RWPE1 (cell line): Measurements from ENCODE around the gene SAMD4A.

Experiments used
- CTCF ChIA-PET: fragments of 350-600 bp; sonication (Branson Sonifier 250); formaldehyde crosslinking; extraction: SDS; loops from one replicate; lab custom pipeline; 2021; lab: Yijun Ruan, JAX
- POLR2A ChIA-PET: fragments of 400-600 bp; formaldehyde crosslinking; extraction: SDS; loops from one replicate; lab custom pipeline; 2020; ENCODE audit warnings: antibody characterized with exemption; ENCODE audit not compliant: low non-redundant PET; lab: Yijun Ruan, JAX
- DNase-seq: peaks from one replicate; pipeline ENCODE4 v3.0.0; 2012; ENCODE audit warnings: low spot score
- H3K27ac ChIP-seq: fragments of 450-650 bp; 2 replicates; pipeline ENCODE4 v1.5.1; 2017
- TF ChIP-seq, protein P1 (sequence below): fragments of 450-650 bp; conservative IDR thresholded peaks from 2 replicates; pipeline ENCODE4 v1.5.1; 2017; ENCODE audit warnings: low read depth, mild to moderate bottlenecking

The SAMD4A gene, protein sequence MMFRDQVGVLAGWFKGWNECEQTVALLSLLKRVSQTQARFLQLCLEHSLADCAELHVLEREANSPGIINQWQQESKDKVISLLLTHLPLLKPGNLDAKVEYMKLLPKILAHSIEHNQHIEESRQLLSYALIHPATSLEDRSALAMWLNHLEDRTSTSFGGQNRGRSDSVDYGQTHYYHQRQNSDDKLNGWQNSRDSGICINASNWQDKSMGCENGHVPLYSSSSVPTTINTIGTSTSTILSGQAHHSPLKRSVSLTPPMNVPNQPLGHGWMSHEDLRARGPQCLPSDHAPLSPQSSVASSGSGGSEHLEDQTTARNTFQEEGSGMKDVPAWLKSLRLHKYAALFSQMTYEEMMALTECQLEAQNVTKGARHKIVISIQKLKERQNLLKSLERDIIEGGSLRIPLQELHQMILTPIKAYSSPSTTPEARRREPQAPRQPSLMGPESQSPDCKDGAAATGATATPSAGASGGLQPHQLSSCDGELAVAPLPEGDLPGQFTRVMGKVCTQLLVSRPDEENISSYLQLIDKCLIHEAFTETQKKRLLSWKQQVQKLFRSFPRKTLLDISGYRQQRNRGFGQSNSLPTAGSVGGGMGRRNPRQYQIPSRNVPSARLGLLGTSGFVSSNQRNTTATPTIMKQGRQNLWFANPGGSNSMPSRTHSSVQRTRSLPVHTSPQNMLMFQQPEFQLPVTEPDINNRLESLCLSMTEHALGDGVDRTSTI

DNA sequence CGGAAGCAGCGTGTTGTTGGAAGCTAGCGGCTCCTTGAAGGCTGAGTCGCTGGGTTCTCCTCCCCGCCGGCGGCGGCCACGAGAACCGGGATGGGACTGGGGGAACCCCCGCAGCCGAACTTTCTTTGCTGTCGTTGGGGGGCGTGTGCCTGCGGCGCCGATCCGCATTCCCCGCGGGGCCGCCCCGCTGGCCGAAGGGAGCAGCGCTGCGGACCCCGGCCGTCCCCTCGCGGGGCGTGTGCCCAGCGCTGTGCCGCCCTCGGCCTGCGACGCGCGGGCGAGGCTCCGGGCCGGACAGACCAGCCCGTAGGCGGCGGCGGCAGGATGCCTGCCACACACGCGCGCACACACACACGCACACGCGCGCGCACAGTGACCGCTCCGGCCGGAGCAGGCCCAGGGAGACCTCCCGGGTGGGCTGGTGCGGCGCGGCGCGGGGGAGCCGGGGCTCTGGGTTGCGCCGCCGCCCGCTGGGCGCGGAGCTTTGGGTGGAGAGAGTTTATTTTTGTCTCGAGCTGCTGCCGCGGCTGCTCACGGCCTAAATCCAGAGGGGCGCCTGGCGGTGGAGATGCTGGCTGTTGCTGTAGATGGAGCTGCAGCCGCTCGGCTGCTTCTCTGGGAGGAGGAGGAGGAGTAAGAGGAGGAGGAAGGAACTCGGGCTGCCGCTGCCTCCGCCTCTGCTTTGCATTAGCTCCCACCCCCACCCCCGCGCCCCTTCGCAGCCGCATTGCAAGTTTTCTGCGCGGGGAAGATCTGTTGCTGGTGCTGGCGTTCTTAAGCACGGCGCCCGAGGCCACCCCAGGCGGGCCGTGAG is at the start of gene SAMD4A:
Gene SAMD4A (plus strand): TSS at position 719 of the 814 bp plus-strand sequence. CDS start 789 bp downstream, outside the sequence.
- DNase-seq: peak; percentile 63
- H3K27ac ChIP-seq: peak within 1 kb of the TSS; percentile 94
- CTCF ChIA-PET: interaction anchor here (0.6 to 1.5 kb wide), 9 partner anchors 50 to 226 kb away, joined by 3 to 10 read pairs (median 4); no protein-coding TSS in a partner anchor
- POLR2A ChIA-PET: interaction anchor here (1.0 kb wide), 1 partner anchor 118 kb away, joined by 4 read pairs; no protein-coding TSS in a partner anchor
- TF ChIP-seq, protein P1, sequence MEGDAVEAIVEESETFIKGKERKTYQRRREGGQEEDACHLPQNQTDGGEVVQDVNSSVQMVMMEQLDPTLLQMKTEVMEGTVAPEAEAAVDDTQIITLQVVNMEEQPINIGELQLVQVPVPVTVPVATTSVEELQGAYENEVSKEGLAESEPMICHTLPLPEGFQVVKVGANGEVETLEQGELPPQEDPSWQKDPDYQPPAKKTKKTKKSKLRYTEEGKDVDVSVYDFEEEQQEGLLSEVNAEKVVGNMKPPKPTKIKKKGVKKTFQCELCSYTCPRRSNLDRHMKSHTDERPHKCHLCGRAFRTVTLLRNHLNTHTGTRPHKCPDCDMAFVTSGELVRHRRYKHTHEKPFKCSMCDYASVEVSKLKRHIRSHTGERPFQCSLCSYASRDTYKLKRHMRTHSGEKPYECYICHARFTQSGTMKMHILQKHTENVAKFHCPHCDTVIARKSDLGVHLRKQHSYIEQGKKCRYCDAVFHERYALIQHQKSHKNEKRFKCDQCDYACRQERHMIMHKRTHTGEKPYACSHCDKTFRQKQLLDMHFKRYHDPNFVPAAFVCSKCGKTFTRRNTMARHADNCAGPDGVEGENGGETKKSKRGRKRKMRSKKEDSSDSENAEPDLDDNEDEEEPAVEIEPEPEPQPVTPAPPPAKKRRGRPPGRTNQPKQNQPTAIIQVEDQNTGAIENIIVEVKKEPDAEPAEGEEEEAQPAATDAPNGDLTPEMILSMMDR: peak; percentile 35; the same call in 1 of the 2 replicates

DNA sequence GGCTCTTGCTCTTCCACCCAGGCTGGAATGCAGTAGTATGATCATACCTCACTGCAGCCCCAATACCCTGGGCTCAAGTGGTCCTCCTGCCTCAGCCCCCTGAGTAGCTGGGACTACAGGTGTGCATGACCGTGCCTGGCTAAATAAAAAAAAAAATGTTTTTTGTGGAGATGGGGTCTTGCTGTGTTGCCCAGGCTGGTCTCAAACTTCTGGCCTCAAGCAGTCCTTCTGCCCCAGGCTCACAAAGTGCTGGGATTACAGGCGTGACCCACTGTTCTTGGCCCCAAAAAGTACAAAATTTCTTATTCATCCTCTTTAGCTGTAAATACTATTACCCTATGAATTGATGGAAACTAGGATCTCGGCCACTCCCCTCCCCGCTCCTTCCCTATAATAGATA is 42.5 kb upstream of the SAMD4A start:
- ChIA-PET CTCF (no interaction called here), POLR2A (no interaction called here)
- TF ChIP-seq, protein P1: no peak
- DNase-seq: no peak
- H3K27ac ChIP-seq: no peak overlapping the region

DNA sequence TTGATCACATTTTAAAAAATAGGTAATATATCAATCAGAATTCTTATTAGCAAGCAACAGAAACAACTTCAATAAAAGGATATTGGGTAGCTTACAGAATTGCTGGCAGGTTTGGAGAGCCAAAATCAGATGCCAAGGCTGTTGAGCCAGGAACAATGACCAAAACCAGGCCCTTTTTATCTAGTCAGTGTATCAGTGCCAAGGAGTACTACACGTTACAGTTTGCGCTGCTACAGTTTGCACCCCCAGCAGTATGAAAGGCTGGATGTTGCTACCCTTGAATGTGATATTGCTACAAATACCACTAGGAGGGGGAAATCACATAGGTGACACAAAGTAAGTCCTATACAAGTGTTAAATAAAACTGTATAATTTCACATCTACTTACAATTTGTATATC is 38.0 kb upstream of the SAMD4A start:
- TF ChIP-seq, protein P1: no peak
- POLR2A ChIA-PET: no interaction called here
- CTCF ChIA-PET: interaction anchor here (0.6 kb wide), 1 partner anchor 1582 kb away, joined by 5 read pairs; no protein-coding TSS in a partner anchor
- H3K27ac ChIP-seq: no peak overlapping the region
- no peak for DNase-seq

DNA sequence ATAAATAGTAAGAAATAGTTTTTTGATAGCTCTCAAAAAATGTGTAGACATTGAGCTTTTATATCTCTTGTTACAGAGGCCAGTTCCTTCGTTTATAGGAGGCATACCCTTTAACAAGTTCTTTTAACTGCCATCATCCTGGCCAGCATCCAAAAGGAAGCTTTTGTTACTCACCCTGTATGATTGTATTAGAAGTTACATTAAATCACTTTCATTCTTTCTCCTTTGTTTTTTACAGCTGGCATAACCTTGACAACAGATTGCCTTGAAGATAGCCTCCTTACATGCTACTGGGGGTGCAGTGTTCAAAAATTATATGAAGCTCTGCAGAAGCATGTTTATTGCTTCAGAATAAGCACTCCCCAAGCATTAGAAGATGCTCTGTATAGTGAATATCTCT is 37.1 kb upstream of the SAMD4A start:
- no peak overlapping the region for H3K27ac ChIP-seq
- TF ChIP-seq, protein P1: no peak
- CTCF ChIA-PET: no interaction called here
- POLR2A ChIA-PET: interaction anchor here (0.6 kb wide), 1 partner anchor 11 kb away, joined by 5 read pairs; no protein-coding TSS in a partner anchor
- DNase-seq: no peak

DNA sequence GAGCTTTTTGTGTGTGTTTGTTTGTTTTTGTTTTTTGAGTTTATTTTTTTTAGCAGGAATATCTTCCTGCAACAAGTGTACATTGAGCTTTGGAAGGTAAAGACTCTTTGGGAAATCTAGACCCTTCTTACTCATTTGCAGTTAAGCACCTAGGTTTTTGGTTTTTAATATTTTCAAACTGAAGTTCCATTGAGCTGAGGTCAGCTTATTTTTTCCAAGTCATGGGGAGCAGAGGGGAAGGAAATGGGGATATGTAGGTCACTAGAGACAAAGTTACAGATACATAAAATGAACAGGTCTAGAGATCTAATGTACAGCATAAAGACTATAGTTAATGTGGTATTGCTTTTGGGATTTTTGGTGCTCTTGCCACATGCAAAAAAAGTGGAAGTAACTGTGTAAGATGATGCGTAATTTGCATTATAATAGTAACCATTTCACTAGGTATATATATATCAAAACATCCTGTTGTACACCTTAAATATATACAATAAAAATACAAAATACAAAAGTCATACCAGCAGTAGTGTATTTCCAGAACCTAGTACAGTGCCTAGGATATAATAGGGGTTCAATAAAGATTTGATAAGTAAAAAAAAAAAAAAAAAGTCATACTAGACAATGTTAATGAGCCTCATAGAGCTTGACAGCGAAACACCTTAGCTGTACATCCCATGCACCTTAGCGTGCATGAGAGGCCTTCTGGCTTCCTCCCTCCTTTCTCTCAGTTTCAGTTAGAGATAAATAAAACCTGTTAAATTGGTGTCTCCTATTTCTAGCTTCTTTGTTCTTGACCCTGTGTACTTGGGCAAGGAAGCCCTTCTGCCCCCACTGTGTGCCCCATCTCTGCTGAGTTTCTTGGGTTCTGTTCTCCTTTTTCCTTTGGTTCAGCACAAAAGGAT is 34.6 kb upstream of the SAMD4A start:
- ChIA-PET POLR2A (no interaction called here), CTCF (interaction anchor here (0.5 kb wide), 1 partner anchor 222 kb away, joined by 4 read pairs; no protein-coding TSS in a partner anchor)
- TF ChIP-seq, protein P1: no peak
- DNase-seq: no peak
- no peak overlapping the region for H3K27ac ChIP-seq
